Left kidney (tissue), 2 donors: ENCODE measurements around the gene CLEC1A. TPM values are rescaled to one million over a fixed set of nuclear protein-coding genes. Genes with fewer than 3 reads are reported as not detected.

Experiments
- DNase-seq: peaks from one replicate; pipeline ENCODE4 v3.0.0-alpha.2; 2013
- polyA plus RNA-seq: library from polyadenylated mRNA; unstranded; fragments of 120-200 nt; gene quantifications from one replicate; pipeline ENCODE4 v1.2.1, GENCODE V29; 2013; ENCODE audit not compliant: insufficient read length

CLEC1A gene
- polyA plus RNA-seq, 1 donor = 4.3 TPM

DNA sequence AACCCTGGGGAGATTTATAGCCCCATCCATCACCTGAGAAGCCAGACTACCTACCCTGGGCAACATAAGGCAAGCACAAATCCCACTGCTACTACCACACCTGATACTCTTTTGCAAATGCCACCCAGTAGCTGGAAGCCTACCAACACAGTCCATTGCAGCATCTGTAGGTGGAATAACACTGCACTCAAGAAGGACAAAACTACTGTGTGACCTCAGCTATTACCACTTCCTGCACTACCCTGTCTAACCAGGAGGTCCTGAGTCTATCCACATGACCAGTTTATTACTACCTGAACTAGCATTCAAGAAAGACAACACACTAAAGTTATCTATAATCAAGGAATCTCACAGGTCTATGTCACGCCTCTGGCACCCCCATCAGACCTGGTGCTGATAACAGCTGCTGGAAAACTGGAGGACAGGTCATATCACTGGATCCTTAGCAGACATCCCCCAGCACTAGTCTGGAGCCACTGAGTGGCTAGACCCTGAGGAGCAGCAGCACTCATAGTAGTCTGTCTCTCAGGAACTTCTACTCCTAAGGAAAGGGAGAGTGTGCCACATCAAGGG lies 2.9 kb upstream of the CLEC1A start:
- no peak for DNase-seq

DNA sequence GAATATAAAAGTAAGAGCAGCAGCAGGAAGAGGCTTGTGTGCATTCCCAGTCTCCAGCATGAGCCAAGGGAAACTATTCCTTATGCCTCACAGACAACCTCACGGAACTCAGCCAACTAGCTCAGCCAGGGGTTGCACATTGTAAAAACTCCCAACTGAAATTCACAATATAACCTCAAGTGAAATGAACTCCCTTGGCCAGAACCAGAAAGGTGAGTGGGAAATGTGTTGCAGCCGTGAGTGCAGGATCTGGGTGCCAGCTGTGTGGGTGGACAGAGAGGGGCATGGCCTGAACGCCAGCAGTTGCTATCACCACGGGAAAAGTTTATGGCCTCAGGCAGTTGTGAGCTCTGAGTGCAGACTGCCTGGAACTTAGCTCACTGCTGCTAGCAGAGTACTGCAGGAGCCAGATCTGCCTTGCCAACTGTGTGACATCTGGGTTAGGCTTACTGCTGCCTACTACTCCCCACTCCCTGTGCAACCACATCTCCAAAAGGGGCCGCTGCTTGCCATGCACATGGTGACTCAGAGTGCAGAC lies 2.3 kb upstream of the CLEC1A start:
- no peak for DNase-seq

DNA sequence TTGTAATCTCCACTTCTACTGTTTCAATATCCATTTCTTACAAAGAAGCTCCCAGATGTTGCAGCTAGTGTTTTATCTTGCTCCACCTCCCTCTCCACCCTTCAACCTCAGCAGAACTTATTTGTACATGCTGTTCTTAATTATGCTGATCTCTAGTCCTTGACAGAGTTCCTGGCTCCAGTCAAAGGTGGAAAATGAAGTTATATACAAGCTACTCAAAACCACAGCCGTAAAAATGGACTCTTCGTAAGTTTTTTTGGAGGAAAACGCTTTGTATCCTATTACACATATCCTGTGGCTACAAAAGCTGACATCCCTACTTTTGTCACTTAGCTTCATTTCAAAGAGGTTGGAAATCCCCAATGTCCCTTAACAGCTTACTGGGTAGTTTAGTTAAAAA lies 1.3 kb downstream of the CLEC1A start:
- DNase-seq = no peak

DNA sequence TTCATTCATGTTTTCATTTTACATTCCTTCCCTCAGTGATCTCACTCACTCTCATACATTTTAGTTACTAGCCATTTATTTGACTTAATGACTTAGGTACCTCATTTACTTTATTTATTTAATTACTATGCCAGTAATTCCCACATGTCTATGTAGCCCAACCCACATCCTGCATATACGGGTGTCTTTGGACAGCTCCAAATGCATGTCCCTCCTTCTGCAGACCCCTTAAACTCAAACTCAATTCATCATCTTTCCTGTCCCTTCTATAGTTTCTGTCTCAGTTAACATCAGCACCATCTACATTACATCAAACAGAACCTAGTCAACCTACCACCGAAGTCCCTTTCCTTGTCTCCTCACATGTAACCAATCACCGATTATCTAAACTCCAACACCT lies 2.8 kb downstream of the CLEC1A start:
- DNase-seq = no peak

DNA sequence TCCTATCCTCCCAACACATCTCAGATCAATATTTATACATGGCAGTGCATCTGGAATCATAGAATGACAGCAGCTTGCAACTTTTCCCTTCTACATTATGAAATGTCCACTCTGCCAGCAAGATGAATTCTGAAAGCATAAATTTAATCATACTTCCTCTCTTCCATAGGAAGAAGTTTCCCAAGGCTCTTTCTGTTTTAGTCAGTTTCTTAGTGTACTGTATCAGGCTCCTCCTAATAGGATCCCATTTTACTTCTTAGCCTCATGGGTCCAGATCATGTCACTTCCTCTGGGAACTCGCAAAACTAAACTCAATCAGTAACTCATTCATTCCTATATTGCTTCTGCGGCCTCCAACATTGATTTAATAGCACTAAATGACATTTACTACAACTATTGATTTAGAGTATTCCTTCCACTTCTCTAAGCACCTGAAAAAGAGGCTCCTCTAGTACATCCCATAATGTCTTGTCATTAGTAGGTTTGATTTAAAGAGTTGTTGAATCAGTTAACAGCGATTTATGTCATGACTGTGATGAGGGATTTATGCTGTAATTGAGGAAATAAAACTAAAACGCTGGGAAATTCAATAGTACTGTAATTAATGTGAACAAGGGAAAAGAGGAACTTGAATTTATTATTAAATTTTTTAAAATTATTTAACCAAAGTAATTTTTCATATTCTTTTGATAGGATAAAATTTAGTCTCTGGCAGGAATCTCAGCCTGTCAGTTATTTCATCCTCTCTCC lies 4.0 kb downstream of the CLEC1A start:
- DNase-seq = no peak

DNA sequence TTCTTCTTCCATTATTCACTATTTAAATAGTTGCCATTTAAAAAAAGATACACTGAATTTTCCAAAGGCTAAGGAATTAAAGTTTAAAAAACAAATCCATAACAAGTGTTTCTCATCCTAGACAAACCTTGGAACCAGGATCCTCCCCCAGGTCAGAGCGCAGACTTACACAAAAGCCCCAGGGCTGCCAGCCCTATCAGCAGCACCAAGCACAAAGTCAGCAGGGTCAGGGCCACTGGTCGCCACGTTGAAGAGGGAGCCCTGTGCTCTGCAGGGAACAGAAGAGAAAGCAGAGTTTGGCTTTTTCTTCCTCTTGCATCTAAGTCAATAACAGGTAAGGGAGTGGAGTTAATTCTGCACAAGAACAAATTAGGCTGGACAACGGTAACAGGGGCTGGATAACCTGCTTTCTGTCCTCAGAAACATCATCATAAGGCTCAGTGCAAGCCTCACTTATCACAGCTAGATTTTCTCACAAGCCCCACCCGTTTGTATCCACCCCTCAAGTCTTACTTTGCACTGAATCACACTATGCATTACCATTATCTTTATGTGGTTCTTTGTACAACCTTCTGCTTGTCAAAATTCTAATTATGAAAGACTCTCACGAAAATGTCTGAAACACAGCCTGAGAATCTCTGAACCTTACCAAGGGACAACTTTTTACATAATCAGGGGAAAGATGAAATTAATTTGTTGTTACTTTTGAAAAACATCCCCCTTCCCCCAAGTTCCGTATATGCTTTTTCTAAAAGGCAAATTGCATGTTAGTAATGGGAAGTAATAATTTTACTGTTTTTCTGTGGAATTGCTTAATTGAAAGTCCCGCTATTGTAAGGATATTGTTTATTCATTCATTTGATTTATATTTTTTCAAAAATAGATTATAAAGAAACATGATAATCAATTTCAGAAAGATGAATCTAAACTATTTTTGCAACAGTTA lies 9.6 kb downstream of the CLEC1A start:
- DNase-seq = no peak

DNA sequence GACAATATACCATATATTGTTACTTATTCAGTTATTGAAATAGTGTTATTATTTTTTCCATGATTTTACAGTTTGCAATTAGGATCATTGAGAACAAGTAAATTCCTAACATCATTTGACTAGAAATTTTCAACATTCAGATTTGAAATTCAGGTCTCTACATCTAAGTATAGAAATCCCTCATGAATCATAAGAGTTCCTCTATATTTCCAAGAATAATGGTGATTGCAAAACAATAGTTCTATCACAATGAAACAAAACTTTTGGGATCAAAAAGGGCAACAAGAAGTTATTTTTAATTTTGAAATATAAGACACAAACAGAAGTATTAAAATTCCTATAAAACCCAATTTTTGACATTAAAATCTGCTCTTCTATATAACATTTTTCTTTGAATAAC lies 10.8 kb downstream of the CLEC1A start:
- DNase-seq = no peak

DNA sequence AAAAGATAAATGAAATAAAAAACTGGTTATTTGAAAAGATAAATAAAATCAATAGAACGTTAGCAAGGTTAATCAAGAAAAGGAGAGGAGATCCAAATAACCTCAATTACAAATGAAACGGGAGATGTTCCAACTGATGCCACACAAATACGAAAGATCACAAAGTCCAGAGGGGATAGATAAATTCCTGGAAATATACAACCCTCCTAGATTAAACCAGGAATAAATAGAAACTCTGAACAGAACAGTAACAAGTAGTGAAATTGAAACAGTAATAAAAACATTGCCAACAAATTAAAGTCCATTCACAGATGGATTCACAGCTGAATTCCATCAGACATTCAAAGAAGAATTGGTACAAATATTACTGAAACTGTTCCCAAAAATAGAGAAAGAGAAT lies 12.4 kb downstream of the CLEC1A start:
- DNase-seq = no peak

DNA sequence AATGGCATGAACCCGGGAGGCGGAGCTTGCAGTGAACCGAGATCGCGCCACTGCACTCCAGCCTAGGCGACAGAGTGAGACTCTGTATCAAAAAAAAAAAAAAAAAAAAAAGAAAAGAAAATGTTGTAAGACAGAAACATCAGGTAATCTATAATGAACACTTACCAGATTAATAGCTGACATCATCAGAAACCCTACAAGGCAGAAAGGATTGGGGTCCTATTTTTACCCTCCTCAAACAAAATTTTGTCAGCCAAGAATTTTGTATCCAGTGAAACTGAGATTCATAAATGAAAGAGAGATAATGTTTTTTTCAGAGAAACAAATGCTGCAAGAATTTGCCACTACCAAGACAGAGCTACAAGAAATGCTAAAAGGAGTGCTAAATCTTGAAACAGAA lies 14.1 kb downstream of the CLEC1A start:
- no peak for DNase-seq

DNA sequence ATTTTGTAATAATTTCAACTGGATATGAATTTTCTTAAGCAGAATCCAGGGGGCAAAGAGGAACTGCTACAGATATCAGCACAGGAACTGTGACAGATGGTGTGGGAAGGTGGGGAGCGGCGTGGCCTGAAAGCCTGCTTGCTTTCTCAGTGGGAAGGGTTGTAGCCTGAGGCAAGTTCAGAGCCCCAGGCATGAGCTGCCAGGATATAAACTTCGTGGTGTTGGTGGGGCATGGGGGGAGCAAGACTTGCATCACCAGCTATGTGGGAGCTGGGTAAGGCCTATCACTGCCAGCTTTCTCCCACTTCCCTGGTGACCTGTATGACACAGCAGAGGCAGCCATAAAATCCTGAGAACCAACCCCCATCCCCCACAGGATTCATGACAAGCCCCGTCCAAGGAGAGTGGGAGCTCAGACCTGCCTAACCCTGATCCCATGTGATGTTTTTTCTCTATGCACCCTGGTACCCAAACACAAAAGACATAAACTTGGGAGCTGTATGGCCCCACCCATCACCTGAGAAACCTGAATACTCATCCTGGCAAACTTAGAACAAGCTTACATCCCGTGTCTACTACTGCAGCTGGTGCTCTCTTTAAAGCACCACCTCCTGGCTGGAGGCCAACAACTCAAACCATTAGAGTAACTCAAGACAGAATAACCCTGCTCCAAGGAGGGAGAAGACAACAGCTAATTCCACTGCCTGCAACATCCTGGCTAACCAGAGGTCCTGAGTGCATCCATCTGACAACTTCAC lies 16.5 kb downstream of the CLEC1A start:
- DNase-seq = no peak

DNA sequence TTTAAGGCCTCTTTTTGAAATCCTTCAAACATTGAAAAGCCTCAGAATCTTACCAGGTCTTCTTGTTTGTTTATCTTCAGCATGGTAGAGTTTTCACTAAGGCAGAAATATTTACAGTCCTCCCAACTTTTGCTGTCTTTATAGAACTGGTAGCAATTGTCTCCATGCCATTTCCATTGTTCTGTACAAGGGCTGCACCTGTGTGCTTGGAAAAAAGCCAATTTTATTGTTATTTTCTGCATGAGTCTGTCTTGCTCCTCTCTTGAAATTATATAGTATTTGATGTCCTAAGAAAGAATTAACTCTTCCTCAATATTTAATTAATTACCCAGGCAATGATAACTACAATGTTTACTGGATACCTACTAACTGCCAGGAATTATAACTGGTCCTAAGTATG lies 23.3 kb downstream of the CLEC1A start:
- DNase-seq = no peak

DNA sequence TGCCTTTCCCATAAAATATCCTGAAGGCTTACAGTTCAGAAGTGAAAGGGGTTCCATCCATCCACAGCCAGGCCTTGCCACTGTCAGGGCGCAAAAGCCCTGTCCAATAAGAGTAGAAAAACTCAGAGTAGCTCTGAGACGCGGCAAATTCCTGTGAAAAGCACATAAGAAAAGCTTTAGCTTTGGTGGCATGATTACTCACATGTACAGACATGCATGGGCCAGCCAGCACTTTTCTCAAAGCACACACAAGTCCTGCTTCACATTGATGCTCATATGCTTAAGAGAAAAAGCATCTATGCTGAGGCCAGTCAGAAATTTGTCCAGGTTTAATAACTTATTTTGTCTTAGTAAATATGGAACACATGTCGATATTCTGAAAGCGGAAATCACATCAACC lies 25.5 kb downstream of the CLEC1A start:
- no peak for DNase-seq

DNA sequence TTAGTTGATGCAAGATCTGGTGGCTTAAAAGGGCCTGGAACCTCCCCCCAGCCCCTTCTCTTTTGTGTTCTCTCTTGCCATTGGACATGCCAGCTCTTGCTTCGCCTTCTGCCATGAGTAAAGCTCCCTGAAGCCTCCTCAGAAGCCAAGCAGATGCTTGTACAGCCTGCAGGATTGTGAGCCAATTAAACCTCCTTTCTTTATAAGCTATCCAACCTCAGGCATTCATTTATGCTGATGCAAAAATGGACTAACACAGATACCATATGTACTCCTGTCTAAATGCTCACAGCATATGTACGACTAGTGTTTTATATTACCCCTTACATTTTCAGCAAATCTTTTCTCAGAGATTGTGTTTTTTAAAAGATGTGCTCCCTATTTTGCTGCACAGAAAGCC lies 26.7 kb downstream of the CLEC1A start:
- no peak for DNase-seq

DNA sequence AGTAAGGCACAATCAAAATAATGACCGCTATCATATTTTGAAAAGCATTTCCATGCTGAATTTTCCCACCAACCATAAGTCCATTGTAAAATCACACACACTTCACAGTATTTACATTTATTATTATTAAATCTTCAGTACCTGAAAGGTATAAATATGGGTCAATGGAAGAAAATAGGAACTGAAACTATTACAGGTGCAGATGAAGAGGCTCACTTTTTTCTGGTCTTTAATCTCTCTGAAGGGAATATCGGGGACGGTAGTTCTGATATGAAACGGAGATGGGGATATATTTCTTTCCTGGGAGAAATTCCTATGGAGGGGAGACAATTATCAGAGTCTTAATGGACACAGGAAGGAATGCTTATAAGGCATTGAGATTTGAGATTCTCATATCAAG lies 28.4 kb downstream of the CLEC1A start:
- no peak for DNase-seq

DNA sequence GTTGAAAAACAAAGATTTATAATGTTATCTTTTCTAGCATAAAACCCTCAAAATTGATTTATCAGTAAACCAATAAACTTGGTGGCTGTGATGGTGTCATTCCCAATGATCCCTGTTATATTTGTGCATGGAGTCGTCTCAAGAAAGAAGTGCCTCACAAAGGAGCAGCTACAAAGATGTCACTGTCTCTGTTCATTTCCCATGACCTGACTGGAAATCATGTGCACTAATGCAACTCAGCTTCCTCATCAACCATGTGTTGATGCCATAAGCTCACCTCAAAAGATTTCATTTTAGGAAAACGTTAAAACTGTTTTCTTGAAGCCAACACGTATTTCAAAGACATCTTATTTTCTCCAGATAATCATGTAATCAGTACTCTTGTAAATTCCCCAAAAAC lies 28.8 kb downstream of the CLEC1A start:
- DNase-seq = no peak

DNA sequence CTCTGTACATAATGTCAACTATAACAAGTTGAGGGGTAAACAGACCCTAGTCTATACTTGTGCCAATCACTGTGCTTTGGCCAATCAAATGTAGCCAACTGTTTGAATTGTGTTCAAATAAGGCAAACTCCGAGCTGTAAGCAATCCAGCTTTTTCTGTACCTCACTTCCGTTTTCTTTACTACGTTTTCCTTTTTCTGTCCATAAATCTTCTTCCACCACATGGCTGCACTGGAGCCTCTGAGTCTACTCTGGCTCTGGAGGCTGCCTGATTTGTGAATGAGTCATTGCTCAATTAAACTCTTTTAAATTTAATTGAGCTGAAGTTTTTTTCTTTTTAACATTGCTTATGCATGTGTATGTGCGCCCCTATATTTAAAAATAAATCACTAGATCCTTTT lies 29.7 kb downstream of the CLEC1A start:
- DNase-seq = no peak

DNA sequence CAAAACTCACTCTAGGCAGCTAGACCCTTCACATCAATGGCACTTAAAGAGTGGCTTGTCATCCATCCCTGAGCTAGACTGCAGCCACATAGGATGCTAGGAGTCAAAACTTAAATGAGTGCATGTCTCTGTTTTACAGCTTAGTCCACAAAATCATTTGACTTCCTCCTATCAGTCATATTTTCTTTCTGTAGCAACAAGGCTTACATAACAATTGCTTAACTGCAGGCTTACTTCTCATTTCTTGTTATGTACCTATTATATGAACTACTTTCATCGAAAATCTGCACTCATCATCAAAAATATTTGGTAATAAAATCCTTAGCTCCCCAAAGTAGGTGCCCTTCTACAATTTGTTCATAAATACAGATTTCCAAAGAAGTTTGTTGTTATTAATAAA lies 30.1 kb downstream of the CLEC1A start:
- no peak for DNase-seq

DNA sequence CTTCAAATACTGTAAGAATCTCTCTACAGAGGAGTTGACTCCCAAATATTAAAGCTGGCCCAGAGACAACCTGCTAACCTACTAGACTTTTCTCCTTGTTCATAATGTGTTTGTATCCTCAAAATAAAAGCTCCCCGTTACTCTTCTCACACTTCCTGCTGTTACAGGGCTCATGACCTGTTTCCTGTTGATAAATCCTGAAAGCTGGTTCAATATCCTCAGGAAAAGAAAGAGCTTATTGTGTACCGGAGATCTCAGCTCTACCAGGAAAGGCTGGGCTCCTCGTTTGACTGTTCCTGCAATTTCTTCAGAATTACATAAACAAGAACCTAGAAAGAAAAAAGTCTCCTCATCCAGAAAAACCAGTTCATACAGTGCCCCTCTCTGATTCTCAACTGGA lies 30.8 kb downstream of the CLEC1A start:
- DNase-seq = no peak

DNA sequence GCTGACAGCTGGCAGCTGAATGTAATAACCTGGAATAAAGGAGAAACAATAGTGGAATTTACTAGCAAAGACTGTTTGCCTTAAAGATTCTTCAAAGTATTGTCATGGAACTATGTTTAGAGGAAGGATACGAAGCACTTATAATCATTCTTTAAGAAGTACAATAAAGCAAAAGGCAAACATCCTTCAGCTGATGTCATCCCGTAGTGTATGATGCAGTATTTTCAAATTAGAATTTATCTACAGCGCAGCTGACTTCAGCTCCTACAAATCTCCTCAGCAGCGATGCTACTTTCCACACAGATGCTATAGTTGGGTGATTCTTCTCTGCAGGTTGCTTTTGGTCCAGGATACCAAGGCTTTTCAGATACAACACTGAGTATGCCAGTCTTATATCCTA lies 31.5 kb downstream of the CLEC1A start:
- DNase-seq = no peak

DNA sequence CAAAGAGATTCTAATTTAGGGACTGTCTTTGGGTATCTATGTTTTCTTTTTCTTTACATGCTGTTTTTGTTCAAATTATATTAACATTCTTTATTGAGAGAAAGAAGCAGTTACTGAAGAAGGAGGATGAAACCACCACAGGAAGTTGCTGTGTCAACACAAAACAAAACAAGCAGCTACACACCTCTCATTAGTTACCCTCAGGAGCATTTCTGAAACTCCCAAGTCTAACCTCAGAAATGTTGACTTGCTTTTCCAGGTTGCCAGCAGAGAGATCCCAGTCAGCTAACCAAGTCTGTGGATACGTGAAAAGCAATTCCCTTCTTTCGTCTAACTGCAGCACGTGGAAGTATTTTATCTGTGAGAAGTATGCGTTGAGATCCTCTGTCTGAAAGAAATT lies 33.5 kb downstream of the CLEC1A start:
- DNase-seq = no peak

DNA sequence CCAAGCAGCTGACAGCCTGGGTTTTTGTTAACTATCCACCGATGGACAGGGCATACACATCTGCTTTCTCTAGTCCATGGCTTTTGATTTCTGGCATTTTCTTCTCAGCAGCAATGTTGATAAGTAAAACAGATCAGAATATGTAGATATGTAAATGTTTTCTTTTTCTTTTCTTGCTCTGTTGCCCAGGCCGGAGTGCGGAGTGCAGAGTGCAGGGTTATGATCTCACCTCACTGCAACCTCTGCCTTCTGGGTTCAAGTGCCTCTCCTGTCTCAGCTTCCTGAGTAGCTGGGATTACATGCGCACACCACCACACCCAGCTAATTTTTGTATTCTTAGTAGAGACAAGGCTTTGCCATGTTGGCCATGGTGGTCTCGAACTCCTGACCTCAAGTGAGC lies 40.4 kb downstream of the CLEC1A start:
- no peak for DNase-seq
